ENCODE measurements around the gene KLF15.

KLF15 gene

DNA sequence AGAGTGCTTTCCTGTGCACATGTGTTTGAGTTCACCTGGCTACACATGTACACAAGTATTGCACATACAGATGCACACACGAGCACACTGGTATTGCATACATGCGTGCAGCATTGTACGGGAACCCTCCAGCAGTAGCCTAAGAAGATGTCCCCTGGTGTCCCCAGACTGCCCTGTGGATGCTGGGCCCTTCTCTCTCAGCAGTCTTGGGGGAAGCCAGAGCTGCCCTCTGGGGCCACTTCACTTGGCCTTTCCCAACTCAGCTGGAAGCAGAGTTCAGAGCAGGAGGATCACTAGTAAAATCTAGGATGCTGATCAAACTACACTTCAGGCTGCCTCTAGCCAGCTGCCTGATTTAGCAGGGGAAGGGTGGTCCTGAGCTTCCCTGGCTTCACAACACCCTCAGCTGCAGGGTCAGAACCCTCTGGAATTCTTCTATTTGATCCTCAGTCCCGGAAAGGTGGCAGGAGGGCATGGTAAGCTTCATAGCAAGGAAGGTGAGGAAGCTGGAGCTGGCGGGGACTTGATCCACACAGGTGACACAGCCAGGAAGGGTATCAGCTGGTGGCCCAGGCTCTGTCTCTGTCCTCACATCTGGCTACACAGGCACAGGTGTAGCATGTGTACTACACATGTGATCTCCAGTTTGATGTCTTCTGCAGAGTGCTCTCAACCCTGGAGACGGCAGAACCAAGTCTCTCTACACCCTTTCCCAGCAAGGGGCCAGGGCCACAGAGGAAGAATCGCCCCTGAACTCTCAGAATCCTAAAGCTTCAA is 36.5 kb downstream of the KLF15 start:
- DNase-seq (ENCODE audit: low spot score): no peak

DNA sequence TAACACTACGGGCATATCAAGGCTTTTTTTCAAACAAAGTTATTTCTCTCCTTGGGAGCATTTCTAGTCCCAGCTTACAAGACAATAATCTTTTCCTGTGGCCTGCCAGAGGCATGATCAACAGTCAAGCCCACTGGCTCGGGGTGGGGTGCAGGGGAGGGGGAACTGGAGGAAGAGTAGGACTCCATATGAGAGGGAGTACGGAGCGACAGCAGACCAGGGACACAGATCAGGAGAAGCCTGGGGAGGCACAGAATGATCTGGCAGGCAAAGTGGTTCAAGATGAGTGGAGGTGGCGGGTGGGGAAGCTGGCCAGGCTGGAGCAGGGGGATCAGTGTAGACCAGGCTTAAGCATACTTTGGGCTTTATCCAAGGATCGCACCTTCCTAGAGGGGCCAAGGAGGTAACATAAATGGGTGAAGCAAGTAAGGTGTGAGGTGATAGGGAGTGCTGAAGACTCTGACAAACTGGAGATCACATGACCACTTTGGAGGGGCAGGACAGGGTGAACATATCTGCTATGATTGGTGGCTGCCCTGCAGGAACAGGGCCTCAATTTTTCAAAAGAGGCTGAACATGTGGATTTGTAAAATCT is 37.4 kb downstream of the KLF15 start:
- DNase-seq (ENCODE audit: low spot score): no peak

DNA sequence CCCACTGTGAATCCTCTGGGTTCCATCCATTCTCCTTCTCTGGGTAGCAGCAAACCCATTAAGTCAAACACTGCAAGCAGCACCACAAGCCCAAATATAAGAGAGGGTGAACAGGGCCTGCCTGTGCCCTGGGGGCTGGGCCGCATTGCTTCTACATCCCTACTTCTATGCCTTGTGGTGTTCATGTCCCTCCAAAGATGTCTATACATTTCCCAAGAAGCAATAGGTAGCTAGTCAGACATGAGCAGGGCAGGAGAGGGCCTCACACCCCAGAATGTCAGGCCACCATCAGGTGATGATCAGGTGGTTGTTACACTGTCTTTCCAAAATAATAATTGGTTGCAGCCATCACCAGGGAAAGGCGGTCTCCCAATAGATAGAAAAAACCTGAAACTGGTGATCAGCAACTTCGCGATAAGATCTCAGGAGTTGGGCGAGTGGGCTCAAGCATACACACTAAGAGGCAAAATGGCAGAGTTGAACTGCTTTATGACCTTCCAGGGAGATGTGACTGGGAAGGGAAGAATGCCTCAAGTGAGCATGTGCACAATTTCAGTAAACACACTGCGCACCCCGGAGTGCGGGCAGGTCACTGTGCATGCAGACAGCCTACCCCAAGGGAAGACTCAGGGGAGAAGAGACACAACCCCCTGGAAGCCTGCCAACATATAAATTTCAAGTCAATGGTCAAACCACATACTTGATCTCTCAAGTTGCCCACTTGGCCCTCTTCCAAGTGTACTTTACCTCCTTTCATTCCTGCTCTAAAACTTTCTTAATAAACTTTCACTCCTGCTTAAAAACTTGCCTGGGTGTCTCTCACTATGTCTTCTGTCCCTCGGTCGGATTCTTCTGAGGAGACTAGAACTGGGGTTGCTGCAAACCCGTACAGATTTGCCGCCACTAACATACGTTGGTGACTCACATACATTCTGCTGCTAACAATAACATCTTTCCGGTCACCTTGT is 39.9 kb downstream of the KLF15 start:
- DNase-seq (ENCODE audit: low spot score): no peak

DNA sequence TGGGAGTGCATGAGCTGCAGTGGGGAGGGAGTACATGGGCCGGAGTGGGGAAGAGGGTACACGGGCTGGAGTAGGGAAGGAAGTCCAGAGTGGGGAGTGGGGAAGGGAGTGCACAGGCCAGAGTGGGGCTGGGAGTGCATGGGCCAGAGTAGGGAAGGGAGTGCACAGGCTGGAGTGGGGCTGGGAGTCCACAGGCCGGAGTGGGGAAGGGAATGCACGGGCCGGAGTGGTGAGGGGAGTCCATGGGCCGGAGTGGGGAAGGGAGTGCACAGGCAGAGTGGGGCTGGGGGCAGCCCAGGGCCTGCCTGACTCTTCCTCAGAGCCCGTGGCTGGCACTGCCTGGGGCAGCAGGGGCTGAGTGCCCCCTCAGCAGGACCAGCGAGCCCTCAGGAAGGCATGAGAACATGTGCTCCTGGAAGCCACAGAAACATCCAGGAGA is 40.7 kb downstream of the KLF15 start:
- DNase-seq (ENCODE audit: low spot score): no peak

DNA sequence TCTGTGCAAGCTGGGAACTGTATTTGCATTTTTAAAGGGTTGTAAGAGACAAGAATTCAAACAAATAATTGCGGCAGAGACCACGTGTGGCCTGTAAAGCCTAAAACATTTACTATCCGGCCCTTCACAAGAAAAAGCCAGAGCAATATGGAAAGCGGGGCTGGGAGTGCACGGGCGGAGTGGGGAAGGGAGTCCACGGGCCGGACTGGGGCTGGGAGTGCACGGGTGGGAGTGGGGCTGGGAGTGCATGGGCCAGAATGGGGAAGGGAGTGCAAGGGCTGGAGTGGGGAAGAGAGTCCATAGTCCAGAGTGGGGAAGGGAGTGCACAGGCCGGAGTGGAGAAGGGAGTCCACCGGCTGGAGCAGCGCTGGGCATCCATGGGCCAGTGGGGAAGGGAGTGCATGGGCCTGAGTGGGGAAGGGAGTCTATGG is 41.2 kb downstream of the KLF15 start:
- DNase-seq (ENCODE audit: low spot score): no peak

DNA sequence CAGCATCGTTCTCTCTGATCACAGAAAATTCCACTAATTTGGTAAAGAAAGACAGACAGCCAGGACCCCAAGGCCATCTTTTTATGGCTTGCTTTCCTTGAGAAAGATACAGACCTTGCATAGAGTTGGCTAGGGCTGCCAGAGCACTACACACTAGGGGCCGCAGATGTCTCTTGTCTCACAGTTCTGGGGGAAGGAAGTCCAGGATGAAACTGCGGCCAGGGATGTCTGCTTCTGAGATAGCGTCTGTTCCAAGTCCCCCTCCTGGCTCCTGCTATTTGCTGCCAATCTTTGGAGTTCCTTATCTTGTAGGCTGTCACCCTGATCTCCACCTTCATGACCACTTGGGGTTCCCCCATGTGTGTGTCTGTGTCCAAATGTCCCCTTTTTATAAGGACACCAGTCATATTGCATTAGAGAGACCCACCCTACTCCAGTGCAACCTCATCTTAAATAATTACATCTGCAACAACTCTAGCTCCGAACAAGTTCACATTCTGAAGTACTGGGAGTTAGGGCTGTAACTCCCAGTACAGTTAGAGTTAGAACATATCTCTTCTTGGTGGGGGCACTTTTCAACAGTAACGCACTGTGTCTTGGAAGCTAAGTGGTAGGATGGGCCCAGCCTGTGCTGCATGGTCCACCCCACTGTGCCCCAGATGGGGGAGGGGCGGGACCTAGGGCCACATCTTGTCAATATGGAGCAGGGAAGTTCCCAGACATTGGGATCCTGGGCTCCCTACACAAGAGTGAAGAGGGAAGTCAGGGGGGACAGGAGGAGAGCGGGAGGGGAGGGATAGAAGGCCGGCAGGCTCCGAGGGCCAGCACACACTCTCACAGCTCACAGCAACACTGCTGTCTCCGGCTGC is 42.2 kb downstream of the KLF15 start:
- no peak for DNase-seq (ENCODE audit: low spot score)

DNA sequence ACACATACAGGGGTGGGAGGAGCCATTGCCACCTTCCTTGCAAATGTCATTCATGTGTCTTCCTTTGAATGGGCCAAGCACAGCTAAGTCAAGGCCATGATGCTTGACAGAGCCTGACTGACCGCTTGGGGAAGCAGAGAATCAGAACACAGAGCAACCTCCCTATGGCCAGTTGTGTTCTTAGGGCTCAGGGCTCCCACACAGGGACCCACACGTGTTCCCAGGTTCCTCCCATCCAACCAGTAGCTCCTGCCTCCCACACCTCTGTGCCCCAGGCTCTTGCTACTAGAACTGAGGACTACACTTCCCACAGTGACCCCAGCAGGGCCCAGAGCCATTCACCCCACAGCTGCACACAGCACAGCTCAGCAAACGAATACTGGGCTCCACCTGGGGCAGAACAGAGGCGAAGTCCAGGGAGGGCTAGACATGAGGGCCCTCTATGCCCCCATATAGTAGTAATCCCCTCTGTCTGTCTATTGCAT is 42.9 kb downstream of the KLF15 start:
- no peak for DNase-seq (ENCODE audit: low spot score)

DNA sequence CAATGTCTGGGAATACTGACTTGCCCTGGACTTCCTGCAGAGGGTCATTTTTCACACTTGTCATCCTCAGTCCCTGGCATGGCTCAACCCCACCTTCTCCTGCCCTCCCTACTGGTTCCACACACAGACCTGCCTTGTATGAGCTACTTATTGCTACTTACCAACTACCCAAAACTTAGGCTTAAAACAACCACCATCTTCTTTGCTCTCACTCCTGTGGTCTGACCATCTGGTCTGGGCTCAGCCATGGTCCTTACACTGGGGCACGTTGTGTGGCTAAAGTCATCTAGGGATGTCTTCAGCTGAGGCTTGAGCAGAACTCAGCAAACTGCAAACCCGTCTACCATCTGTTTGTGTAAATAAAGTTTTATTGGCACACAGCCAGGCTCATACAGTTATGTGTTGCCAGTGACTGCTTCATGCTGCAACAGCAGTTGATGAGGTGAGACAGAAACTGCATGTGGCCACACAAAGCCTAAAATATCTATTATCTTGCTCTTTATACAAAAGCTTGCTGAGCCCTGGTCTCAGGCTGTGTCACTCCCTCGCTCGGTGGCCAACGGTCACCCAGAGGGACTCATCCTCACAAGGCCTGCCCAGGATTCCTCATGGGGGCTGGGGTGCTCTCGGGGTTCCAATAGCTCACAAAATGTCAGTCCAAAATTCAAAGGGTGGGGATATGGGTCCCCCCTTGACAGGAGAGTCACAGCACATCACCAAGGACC is 43.5 kb downstream of the KLF15 start:
- no peak for DNase-seq (ENCODE audit: low spot score)

DNA sequence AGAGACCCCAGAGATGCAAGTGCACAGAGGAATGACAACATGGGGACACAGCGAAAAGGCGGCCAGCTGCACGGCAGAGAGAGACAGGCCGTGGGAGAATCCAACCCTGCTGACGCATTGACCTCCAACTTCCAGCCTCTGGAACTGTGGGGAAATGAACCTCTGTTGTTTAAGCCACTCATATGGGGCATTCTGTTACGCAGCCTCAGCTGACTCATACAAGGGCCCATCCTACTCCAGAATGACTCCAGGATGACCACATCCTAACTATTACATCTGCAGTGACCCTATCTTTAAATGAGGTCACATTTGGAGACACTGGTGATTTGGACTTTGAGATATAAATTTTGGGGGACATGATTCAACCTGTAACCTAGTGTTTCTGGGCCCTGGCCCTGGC is 44.0 kb downstream of the KLF15 start:
- no peak for DNase-seq (ENCODE audit: low spot score)

DNA sequence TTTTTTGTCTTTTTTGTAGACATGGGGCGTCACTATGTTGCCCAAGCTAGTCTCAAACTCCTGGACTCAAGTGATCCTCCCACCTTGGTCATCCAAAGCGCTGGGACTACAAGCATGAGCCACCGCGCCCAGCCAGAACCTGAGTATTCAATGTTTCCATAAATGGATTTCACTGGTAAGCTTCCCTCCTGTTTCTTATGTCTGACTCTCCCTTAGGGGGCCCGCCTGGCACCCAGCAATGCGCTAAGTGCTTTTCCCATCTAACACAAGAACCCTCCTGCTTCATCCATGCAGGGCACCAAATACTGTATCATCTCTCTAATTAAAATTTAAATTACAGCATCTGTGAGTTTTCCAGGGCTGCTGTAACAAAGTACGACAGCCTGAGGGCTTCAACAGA is 44.9 kb downstream of the KLF15 start:
- no peak for DNase-seq (ENCODE audit: low spot score)

DNA sequence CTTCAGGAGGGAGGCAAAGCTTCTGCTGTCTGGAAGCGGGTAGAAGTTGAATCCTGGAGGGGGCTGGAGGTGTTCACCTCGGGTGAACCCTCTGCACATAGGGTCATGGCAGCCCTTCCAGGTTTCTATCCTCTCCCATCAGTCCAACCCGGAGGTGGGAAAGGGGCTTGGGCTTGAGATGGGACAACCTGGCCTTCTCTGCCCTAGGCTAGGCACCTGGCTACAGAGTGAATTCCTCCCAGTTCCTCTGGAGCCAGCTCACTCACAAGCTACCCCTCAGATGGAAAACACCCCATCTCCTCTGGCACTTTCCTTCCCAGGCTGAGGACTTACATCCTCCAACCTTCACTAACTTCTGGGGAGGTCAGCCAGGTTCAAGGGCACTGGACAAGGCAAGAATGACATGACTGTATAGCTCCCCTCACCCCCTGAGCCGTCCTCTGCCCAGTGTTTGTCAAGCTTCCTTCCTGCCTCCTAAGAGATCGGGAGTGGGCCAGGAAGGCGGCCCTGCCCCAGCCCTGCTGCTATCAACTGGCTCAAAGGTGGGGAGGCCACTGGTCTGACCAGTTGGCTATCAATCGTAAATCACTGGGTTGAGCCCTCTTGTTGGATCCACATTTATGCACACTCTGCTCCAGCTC is 45.8 kb downstream of the KLF15 start:
- DNase-seq (ENCODE audit: low spot score): no peak

DNA sequence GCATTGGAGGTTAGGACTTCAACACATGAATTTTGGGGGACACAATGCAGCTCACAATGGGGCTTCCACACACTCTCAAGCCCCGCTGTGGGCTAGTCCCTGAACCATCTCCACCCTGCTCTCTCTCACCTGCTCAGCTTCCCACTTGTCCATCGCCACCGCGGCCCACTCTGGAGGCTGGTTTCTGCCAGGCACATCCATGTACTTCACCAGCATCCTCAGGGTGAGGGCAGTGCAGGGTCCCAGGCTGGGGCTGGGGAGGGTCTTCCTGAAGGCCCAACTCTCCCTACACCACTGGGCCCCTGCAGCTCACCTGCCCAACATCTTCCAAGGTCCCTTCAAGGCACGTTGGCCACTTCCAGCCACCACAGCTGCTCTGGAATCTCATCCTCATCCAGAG is 46.4 kb downstream of the KLF15 start:
- DNase-seq (ENCODE audit: low spot score): no peak

DNA sequence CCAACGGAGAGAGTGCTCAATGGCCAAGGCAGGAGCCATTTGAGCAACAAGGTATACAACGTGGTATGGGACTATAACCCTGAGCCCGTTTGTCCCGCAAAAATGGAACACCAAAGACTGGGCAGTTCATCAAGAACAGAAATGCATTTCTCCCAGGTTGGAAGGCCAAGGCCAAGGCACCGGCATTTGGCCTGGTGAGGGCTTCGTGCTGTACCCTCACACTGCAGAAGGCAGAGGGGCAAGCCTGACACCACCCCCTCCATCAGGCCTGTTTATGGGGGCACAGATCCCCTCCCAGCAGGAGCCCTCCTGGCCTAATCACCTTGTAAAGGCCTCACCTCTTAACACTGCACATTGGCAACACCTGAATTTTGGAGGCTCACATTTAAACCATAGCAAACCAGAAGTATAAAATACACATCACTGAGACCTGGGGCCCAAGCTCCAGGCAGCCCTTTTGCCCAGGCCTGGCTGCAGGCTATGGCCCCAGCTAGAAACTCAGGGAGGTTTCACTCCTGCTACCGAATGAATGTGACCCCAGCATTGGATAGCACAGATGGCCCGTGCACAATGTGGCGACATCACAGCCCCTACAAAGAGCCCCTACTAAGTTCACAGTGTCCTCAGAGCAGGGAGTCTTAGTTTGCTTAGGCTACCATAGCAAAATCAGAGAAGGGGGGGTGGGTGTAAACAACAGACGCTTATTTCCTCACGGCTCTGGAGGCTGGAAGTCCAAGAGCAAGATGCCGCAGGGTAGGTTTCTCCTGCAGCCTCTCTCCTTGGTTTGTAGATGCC is 47.1 kb downstream of the KLF15 start:
- no peak for DNase-seq (ENCODE audit: low spot score)

DNA sequence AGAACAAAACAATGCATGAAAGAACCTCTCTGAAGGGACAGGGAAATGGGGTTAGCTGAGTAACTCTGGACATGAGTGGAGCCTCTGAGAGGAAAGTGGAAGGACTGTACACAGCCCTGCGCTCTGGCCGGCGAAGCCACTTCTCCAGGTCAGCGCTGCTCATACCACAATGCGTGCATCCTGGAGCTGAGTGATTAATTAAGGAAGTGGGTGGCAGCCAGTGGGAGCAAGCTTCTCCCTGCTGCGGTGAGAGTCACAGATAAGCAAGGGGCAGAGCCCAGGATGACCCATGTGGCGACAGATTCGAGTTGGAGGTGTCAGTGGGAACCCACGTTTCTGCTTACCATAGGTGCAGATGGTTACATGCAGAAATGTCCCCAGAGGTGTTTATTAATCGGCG is 48.0 kb downstream of the KLF15 start:
- DNase-seq (ENCODE audit: low spot score): no peak

DNA sequence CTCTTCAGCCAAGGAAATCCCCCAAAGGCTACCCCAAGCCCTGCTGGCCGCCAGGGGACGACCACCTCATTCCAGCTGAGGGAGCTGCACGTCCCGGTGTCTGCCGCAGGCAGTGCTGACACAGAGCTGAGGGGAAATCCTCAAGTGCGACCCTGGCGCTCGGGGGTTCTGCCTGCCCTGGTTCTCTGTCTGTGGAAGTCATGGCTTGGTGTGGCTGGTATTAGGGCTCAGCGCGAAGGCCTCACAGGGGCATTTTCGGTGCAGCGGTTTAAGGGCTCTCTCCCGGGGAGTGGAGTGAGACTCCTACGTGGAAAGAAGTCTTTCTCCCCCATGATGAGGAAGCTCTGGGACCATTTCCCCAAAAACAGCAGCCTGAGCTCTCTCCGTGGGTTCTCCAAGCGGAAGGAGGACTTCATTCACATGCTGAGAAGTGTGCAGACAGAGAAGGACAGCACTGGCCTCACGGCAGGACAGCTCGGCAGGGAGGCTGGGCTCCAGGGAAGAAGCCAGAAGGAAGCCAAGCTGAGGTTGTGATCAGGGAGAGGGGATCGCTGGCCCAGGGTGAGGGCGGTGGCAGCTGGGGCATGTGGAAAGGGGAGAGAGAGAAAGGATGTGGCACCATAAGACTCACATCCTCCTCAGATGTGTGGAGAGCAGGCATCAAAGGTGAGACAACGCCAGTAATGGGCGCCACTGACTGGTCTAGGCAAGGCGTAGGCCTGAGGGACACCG is 48.6 kb downstream of the KLF15 start:
- no peak for DNase-seq (ENCODE audit: low spot score)

DNA sequence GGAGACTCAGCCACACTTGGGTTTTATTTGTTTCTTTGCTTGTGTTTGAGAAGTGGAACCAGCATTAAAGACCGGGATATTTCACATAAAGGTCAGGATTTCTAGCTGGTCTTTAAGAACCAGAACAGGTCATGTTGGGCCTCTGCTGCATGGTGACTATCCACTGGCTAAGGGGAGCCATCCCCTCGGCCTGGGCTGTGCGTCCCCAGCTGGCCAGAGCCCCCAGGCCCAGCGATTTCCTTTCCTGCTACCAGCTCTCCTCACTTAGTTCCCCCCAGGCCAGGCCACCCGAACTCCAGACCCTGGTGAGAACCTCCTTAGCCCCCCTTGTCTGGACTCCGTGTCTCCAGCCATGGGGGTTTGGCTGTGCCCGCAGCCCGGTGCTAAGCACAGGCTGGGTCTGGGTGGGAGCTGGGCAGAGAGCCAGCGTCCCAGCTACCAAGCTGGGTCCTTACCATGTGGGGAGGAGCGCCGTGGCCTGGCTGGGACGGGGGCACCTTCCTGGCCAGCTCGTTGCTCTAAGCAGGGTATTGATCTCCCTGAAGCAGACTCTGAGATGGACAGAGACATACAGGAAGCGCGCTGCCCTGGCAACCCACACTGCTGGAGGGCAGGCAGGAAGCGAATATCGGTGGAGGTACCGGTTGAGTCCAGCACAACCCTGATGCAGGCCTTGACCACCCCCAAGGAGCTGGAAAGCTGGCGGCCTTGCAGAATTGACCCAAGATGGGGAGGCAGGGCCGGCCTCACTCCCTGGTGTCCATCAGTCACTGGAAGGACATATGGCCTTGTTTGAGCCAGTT is 49.4 kb downstream of the KLF15 start:
- no peak for DNase-seq (ENCODE audit: low spot score)

DNA sequence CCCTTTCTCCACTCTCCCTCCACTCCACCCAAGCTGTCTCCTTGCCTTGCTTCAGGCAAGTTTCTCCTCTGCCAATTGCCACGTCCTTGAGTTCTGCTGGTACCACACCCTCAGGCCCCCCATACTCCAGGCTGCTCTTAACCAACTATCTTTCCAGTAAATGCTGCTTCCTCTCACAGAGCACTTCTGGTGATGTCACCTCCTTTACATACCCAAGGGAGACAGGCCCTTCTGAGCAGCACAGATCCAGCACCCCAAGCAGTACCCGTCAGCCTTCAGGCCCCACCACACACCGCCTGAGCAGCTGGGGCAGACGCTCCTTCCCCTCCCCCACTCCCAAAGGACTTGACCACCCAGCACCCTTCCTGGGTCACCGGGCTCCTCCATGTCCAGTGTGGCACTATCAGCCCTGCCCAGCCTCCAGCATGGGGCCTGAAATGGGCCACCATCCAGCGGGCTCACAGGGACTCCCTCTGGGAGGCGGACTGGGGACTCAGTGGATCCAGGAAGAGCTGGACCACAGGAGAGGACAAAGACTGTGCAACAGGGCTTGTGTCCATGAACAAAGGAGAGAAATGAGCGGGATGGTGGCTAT is 50.2 kb downstream of the KLF15 start:
- no peak for DNase-seq (ENCODE audit: low spot score)

DNA sequence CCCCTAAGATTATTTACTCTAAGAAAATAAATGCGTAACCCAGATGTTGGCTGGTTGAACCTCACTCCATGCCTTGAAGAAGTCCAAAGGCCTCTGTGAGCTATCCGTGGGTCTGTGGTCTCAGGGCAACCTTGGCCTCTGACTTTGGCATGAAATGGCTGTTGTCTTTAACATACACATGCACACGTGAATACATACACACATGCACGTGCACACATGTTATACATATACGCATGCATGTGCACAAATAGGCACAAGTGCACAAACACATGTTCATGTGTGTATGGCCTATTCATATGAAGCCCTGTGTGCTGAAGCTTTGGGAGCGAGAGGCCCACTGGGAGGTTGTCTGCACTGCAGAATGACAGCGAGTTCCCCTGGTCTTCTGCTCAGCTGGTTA is 50.8 kb downstream of the KLF15 start:
- no peak for DNase-seq (ENCODE audit: low spot score)
